H1 (cell line): Measurements from ENCODE around the gene SLC22A6. TPM values are rescaled to one million over a fixed set of nuclear protein-coding genes. Genes with fewer than 3 reads are reported as not detected.

Source experiments
- CTCF ChIA-PET: fragments of 300-600 bp; sonication (Branson Sonifier 250); formaldehyde crosslinking; loops from one replicate; lab custom pipeline; 2021; ENCODE audit not compliant: partially characterized antibody; lab: Charles Lee
- POLR2A ChIA-PET: fragments of 300-600 bp; sonication (Branson Sonifier 250); formaldehyde crosslinking; loops from one replicate; lab custom pipeline; 2021; ENCODE audit warnings: inconsistent platforms; ENCODE audit not compliant: partially characterized antibody; lab: Charles Lee
- DNase-seq, 2 experiments: peaks; one replicate each; pipeline versions ENCODE4 v3.0.0 to v3.0.0-alpha.2; 2010 to 2022; ENCODE audit warnings: low spot score in 2 of 2, low read depth in 1 of 2, mixed read lengths in 1 of 2
- FAIRE-seq: peaks from 2 replicates; lab custom pipeline; 2011; peaks lifted over from hg19 to GRCh38; lab: Jason Lieb, UNC
- H2AFZ ChIP-seq: 2 replicates; pipeline ENCODE4 v1.8.1; 2012; ENCODE audit warnings: low read length, inconsistent platforms
- H2AK5ac ChIP-seq: 2 replicates; pipeline ENCODE4 v1.6.1; 2013; ENCODE audit warnings: low read depth, low read length
- H2BK120ac ChIP-seq: replicated peaks from 2 replicates; pipeline ENCODE3; 2013; ENCODE audit warnings: low read depth, low read length, inconsistent platforms
- H2BK12ac ChIP-seq: 2 replicates; pipeline ENCODE4 v1.6.1; 2013; ENCODE audit warnings: low read depth, low read length
- H2BK15ac ChIP-seq: 2 replicates; pipeline ENCODE4 v1.6.1; 2013; ENCODE audit warnings: low read length
- H2BK20ac ChIP-seq: 2 replicates; pipeline ENCODE4 v1.6.1; 2013; ENCODE audit warnings: low read length
- H2BK5ac ChIP-seq: 2 replicates; pipeline ENCODE4 v1.6.1; 2013; ENCODE audit warnings: low read depth, low read length
- H3K14ac ChIP-seq: 2 replicates; pipeline ENCODE4 v1.6.1; 2013; ENCODE audit warnings: inconsistent platforms; ENCODE audit not compliant: insufficient read length
- H3K18ac ChIP-seq: 2 replicates; pipeline ENCODE4 v1.6.1; 2013; ENCODE audit warnings: low read length; ENCODE audit errors: extremely low read depth
- H3K23ac ChIP-seq: 2 replicates; pipeline ENCODE4 v1.6.1; 2013; ENCODE audit warnings: inconsistent platforms; ENCODE audit not compliant: insufficient read length
- H3K23me2 ChIP-seq: 2 replicates; pipeline ENCODE4 v1.6.1; 2013; ENCODE audit warnings: low read depth, low read length
- H3K27ac ChIP-seq: 2 replicates; pipeline ENCODE4 v1.6.1; 2011; ENCODE audit warnings: low read depth, low read length, inconsistent platforms
- H3K27me3 ChIP-seq, 4 experiments: replicated peaks in 1 of 4; 1 replicate in 1 of 4; 2 replicates in 3 of 4; pipeline versions ENCODE4 v1.6.1 to v1.8.1; 2011 to 2013; ENCODE audit warnings: low read length in 3 of 4, mild to moderate bottlenecking in 3 of 4, inconsistent platforms in 2 of 4, mixed read lengths in 2 of 4, moderate library complexity in 1 of 4; ENCODE audit not compliant: control insufficient read depth in 3 of 4, insufficient read depth in 3 of 4; ENCODE audit errors: extremely low read depth in 1 of 4
- H3K36me3 ChIP-seq, 4 experiments: 2 replicates each; pipeline versions ENCODE4 v1.6.1 to v1.8.1; 2011 to 2013; ENCODE audit warnings: mild to moderate bottlenecking in 4 of 4, low read length in 3 of 4, moderate library complexity in 2 of 4, control low read depth in 1 of 4, inconsistent platforms in 1 of 4; ENCODE audit not compliant: insufficient read depth in 4 of 4, control insufficient read depth in 2 of 4
- H3K4ac ChIP-seq: replicated peaks from 2 replicates; pipeline ENCODE3; 2013; ENCODE audit warnings: low read length, low read depth, mixed read lengths, inconsistent platforms; ENCODE audit not compliant: insufficient read length
- H3K4me1 ChIP-seq, 4 experiments: replicated peaks in 1 of 4; 1 replicate in 1 of 4; 2 replicates in 3 of 4; pipeline versions ENCODE4 v1.6.1 to v1.8.1; 2011 to 2013; ENCODE audit warnings: low read length in 3 of 4, inconsistent platforms in 2 of 4, mixed read lengths in 1 of 4; ENCODE audit not compliant: insufficient read depth in 4 of 4, control insufficient read depth in 3 of 4
- H3K4me2 ChIP-seq, 2 experiments: 2 replicates each; pipeline versions ENCODE4 v1.6.1 to v1.8.1; 2011 to 2013; ENCODE audit warnings: low read depth in 2 of 2, low read length in 2 of 2, control low read depth in 1 of 2, inconsistent platforms in 1 of 2, mild to moderate bottlenecking in 1 of 2; ENCODE audit not compliant: insufficient read depth in 1 of 2
- H3K4me3 ChIP-seq, 4 experiments: fragments of 200-600, 300-600 bp in 1 of 4; sonication (generic), shearing (Covaris generic), sonication (Bioruptor Twin) in 1 of 4; 2 replicates each; pipeline versions ENCODE4 v1.5.1 to v1.8.1; 2011 to 2016; ENCODE audit warnings: low read length in 4 of 4, low read depth in 3 of 4, control low read depth in 2 of 4, inconsistent platforms in 2 of 4, mild to moderate bottlenecking in 2 of 4, mixed read lengths in 1 of 4, moderate library complexity in 1 of 4; ENCODE audit not compliant: insufficient read depth in 2 of 4; ENCODE audit errors: extremely low read depth in 1 of 4
- H3K56ac ChIP-seq: replicated peaks from 2 replicates; pipeline ENCODE3; 2013; ENCODE audit warnings: low read depth, mild to moderate bottlenecking, mixed read lengths, low read length, inconsistent platforms; ENCODE audit not compliant: insufficient read length
- H3K79me1 ChIP-seq: 2 replicates; pipeline ENCODE4 v1.6.1; 2013; ENCODE audit warnings: low read depth, low read length, control low read depth
- H3K79me2 ChIP-seq, 2 experiments: 2 replicates each; pipeline versions ENCODE4 v1.6.1 to v1.8.1; 2012 to 2013; ENCODE audit warnings: low read length in 2 of 2, mild to moderate bottlenecking in 2 of 2, inconsistent platforms in 1 of 2; ENCODE audit not compliant: insufficient read depth in 2 of 2, control insufficient read depth in 1 of 2
- H3K9ac ChIP-seq, 4 experiments: replicated peaks in 1 of 4; 1 replicate in 1 of 4; 2 replicates in 3 of 4; pipeline versions ENCODE4 v1.6.1 to v1.8.1; 2011 to 2013; ENCODE audit warnings: low read depth in 3 of 4, low read length in 3 of 4, control low read depth in 2 of 4, mild to moderate bottlenecking in 2 of 4, moderate library complexity in 2 of 4, inconsistent platforms in 1 of 4; ENCODE audit errors: extremely low read depth in 1 of 4
- H3K9me3 ChIP-seq, 2 experiments: 2 replicates each; pipeline versions ENCODE4 v1.6.1 to v1.8.1; 2012 to 2013; ENCODE audit warnings: mild to moderate bottlenecking in 2 of 2, moderate library complexity in 2 of 2, control low read depth in 1 of 2, inconsistent platforms in 1 of 2, low read depth in 1 of 2, low read length in 1 of 2, mixed read lengths in 1 of 2; ENCODE audit not compliant: insufficient read depth in 2 of 2
- H4K20me1 ChIP-seq, 2 experiments: replicated peaks in 1 of 2; 2 replicates each; pipeline versions ENCODE3 to v1.8.1; 2011 to 2013; ENCODE audit warnings: inconsistent platforms in 2 of 2, low read length in 2 of 2, mild to moderate bottlenecking in 1 of 2; ENCODE audit not compliant: insufficient read depth in 2 of 2, control insufficient read depth in 1 of 2
- H4K5ac ChIP-seq: 2 replicates; pipeline ENCODE4 v1.6.1; 2013; ENCODE audit warnings: low read length, low read depth, mixed read lengths, inconsistent platforms; ENCODE audit not compliant: insufficient read length
- H4K8ac ChIP-seq: 2 replicates; pipeline ENCODE4 v1.8.0; 2013; ENCODE audit warnings: mild to moderate bottlenecking, moderate library complexity, low read length, inconsistent platforms; ENCODE audit not compliant: insufficient read depth; ENCODE audit errors: extremely low read depth
- H4K91ac ChIP-seq: replicated peaks from 2 replicates; pipeline ENCODE3; 2013; ENCODE audit warnings: low read length, mixed read lengths, inconsistent platforms; ENCODE audit not compliant: insufficient read length
- BRCA1 ChIP-seq: IDR thresholded peaks from 2 replicates; pipeline ENCODE4 v1.6.1; 2012; ENCODE audit warnings: low read depth, low read length, improper control_type of control experiment
- CEBPB ChIP-seq: IDR thresholded peaks from 2 replicates; pipeline ENCODE4 v1.6.1; 2012; ENCODE audit warnings: low read depth, low read length
- EGR1 ChIP-seq: IDR thresholded peaks from 2 replicates; pipeline ENCODE4 v1.6.1; 2011; ENCODE audit warnings: low read depth, low read length, borderline replicate concordance
- HDAC2 ChIP-seq, 2 experiments: fragments of 300-600 bp in 1 of 2; sonication (generic) in 1 of 2; IDR thresholded peaks; 2 replicates each; pipeline ENCODE4 v1.6.1; 2011 to 2012; ENCODE audit warnings: low read depth in 2 of 2, low read length in 2 of 2, mild to moderate bottlenecking in 2 of 2, moderate library complexity in 2 of 2, borderline replicate concordance in 1 of 2, inconsistent platforms in 1 of 2
- JUND ChIP-seq: IDR thresholded peaks from 2 replicates; pipeline ENCODE4 v1.6.1; 2011; ENCODE audit warnings: mild to moderate bottlenecking, improper control_type of control experiment, low read length
- KDM5A ChIP-seq: fragments of 200-600 bp; IDR thresholded peaks from 2 replicates; pipeline ENCODE4 v1.7.1; 2012; ENCODE audit warnings: mild to moderate bottlenecking, low read length, inconsistent platforms, mixed read lengths
- RFX5 ChIP-seq: IDR thresholded peaks from 2 replicates; pipeline ENCODE4 v1.6.1; 2011; ENCODE audit warnings: low read depth, low read length, improper control_type of control experiment, borderline replicate concordance
- RXRA ChIP-seq: IDR thresholded peaks from 2 replicates; pipeline ENCODE4 v1.6.1; 2011; ENCODE audit warnings: low read depth, mild to moderate bottlenecking, low read length, moderate library complexity; ENCODE audit not compliant: insufficient read depth
- SAP30 ChIP-seq: fragments of 300-600 bp; sonication (generic); IDR thresholded peaks from 2 replicates; pipeline ENCODE4 v1.7.1; 2012; ENCODE audit warnings: low read length, moderate library complexity, mild to moderate bottlenecking, inconsistent platforms; ENCODE audit not compliant: insufficient read depth, insufficient replicate concordance
- SP1 ChIP-seq: IDR thresholded peaks from 2 replicates; pipeline ENCODE4 v1.6.1; 2011; ENCODE audit warnings: low read depth, low read length
- YY1 ChIP-seq: IDR thresholded peaks from 2 replicates; pipeline ENCODE4 v1.6.1; 2011; ENCODE audit warnings: low read depth, mild to moderate bottlenecking, low read length
- WGBS, 2 experiments: shearing (Covaris generic) in 1 of 2; methylation state at CpG; one replicate each; pipeline versions ENCODE4 v1.1.6 to v1.1.7; 2013 to 2015; ENCODE audit warnings: low lambda C conversion rate in 2 of 2, mixed read lengths in 2 of 2, inconsistent platforms in 1 of 2, low coverage in 1 of 2, missing lambda C conversion rate in 1 of 2; ENCODE audit not compliant: insufficient replicate concordance in 2 of 2, insufficient coverage in 1 of 2, insufficient read length in 1 of 2; ENCODE audit errors: extremely low coverage in 1 of 2, missing lambda C conversion rate in 1 of 2; 5-methylcytosine and 5-hydroxymethylcytosine counted together
- polyA plus RNA-seq, 7 experiments: library from polyadenylated mRNA; depleted of rRNA in 3 of 7; stranded (reverse) in 5 of 7; unstranded in 2 of 7; fragments of >200 nt in 5 of 7; fragments of 200-250 nt in 2 of 7; gene quantifications; 1 replicate in 5 of 7; 2 replicates in 1 of 7; 4 replicates in 1 of 7; pipeline versions ENCODE4 v1.2.1 to v1.2.3, GENCODE V29; 2011 to 2013; ENCODE audit warnings: missing spikeins in 2 of 7, mixed read lengths in 2 of 7
- total RNA-seq: library from RNA; stranded (reverse); fragmentation: NEBNext Ultra II Directional; extraction: Animal tissue kit (Norgen Biotek cat#: 25700); gene quantifications from 2 replicates; pipeline ENCODE4 v1.2.1, GENCODE V29; 2021

The SLC22A6 gene
- total and polyA plus RNA-seq, 2 of the 8 experiments (the other 6 are each of a cell fraction or from before 2014, with no cell fraction given), result not detected

- Histone ChIP-seq H3K4me2 (no peak overlapping the region), H2BK5ac (no peak overlapping the region), H4K91ac (no peak overlapping the region), H2BK12ac (no peak overlapping the region), H3K23me2 (no peaks in the 10 kb centered on the region), H3K18ac (no peak overlapping the region), H3K27ac (no peak overlapping the region), H2BK120ac (no peak overlapping the region), H2AK5ac (no peak overlapping the region), H3K9ac (no peak overlapping the region), H4K20me1 (no peaks in the 10 kb centered on the region), H3K9me3 (no peaks in the 10 kb centered on the region), H3K4ac (no peak overlapping the region), H3K79me2 (no peaks in the 10 kb centered on the region), H3K27me3 (peaks cover 0 to 4% (median 1%) of the 10 kb centered on the region in 4 experiments; a peak in 3 of 7 replicates), H3K36me3 (no peaks in the 10 kb centered on the region), H2AFZ (no peak overlapping the region), H3K79me1 (no peaks in the 10 kb centered on the region), H3K4me1 (peaks cover 0 to 4% (median under 1%) of the 10 kb centered on the region in 4 experiments; a peak in 2 of 7 replicates), H3K4me3 (no peak overlapping the region), H3K23ac (no peak overlapping the region), H2BK15ac (no peak overlapping the region), H4K8ac (no peak overlapping the region), H2BK20ac (no peak overlapping the region), H3K14ac (no peak overlapping the region), H3K56ac (no peak overlapping the region), H4K5ac (no peak overlapping the region)
- ChIA-PET POLR2A (interaction anchor here (1.9 kb wide), 1 partner anchor 71 kb away, joined by 5 read pairs; no protein-coding TSS in a partner anchor), CTCF (interaction anchor here (0.7 to 13.2 kb wide), 23 partner anchors 9 to 641 kb away, joined by 3 to 201 read pairs (median 11); partner anchors contain the start of gene CHRM1)
- FAIRE-seq, result no peak
- no peak for DNase-seq
- 93% methylated on average over 5 of the region's 5 CpGs; no CpG with 5 or more reads in 1 of the 2 experiments for WGBS, 2 experiments
- TF ChIP-seq SP1 (no peak), RXRA (no peak), JUND (no peak), BRCA1 (no peak), EGR1 (no peak), RFX5 (no peak), KDM5A (no peak), SAP30 (no peak), CEBPB (no peak), HDAC2 (IDR thresholded peaks at IDR 0.05; ENCODE audit: borderline replicate concordance in 1 of 2, low read depth in 2 of 2, low read length in 2 of 2) (no peak), YY1 (no peak)
Observed at GRCh38 chr11:62976109-62976508, 8.7 kb downstream of the SLC22A6 start.
